Mesendoderm (in vitro differentiated cells): ENCODE measurements around the gene GALNT18.

Source experiments
- DNase-seq: peaks from one replicate; pipeline ENCODE4 v3.0.0; 2013
- H2AK5ac ChIP-seq: 2 replicates; pipeline ENCODE4 v1.6.1; 2013; ENCODE audit warnings: low read length, inconsistent platforms
- H2BK120ac ChIP-seq: 2 replicates; pipeline ENCODE4 v1.6.1; 2013; ENCODE audit warnings: low read depth, mild to moderate bottlenecking, low read length, moderate library complexity, mixed read lengths
- H2BK15ac ChIP-seq: replicated peaks from 2 replicates; pipeline ENCODE4 v1.6.1; 2013; ENCODE audit warnings: low read depth, mild to moderate bottlenecking, moderate library complexity
- H2BK5ac ChIP-seq: 2 replicates; pipeline ENCODE4 v1.6.1; 2013; ENCODE audit warnings: low read length, inconsistent platforms
- H3K18ac ChIP-seq: 2 replicates; pipeline ENCODE4 v1.6.1; 2013; ENCODE audit warnings: mild to moderate bottlenecking, low read length, mixed read lengths
- H3K23ac ChIP-seq: one replicate; pipeline ENCODE4 v1.6.1; 2013; ENCODE audit warnings: low read length
- H3K27ac ChIP-seq: 2 replicates; pipeline ENCODE4 v1.5.1; 2013; ENCODE audit warnings: low read depth, mild to moderate bottlenecking, inconsistent platforms, low read length, moderate library complexity
- H3K27me3 ChIP-seq: 2 replicates; pipeline ENCODE4 v1.6.1; 2013; ENCODE audit warnings: low read length, control low read depth, mild to moderate bottlenecking, inconsistent platforms; ENCODE audit not compliant: insufficient read depth, poor library complexity
- H3K36me3 ChIP-seq: 2 replicates; pipeline ENCODE4 v1.6.1; 2013; ENCODE audit warnings: low read length, inconsistent platforms; ENCODE audit not compliant: control insufficient read depth, insufficient read depth
- H3K4ac ChIP-seq: one replicate; pipeline ENCODE4 v1.6.1; 2013; ENCODE audit warnings: low read depth, mild to moderate bottlenecking, low read length, moderate library complexity
- H3K4me1 ChIP-seq: 2 replicates; pipeline ENCODE4 v1.6.1; 2013; ENCODE audit warnings: low read depth, low read length, inconsistent platforms; ENCODE audit not compliant: control insufficient read depth
- H3K4me2 ChIP-seq: 2 replicates; pipeline ENCODE4 v1.6.1; 2013; ENCODE audit warnings: low read length
- H3K4me3 ChIP-seq: 2 replicates; pipeline ENCODE4 v1.5.1; 2013; ENCODE audit warnings: mild to moderate bottlenecking, low read length
- H3K56ac ChIP-seq: one replicate; pipeline ENCODE4 v1.6.1; 2013; ENCODE audit warnings: low read length
- H3K79me1 ChIP-seq: 2 replicates; pipeline ENCODE4 v1.6.1; 2013; ENCODE audit warnings: low read length, inconsistent platforms
- H3K79me2 ChIP-seq: 2 replicates; pipeline ENCODE4 v1.6.1; 2013; ENCODE audit warnings: mild to moderate bottlenecking, low read length; ENCODE audit not compliant: control insufficient read depth, insufficient read depth
- H3K9ac ChIP-seq: 2 replicates; pipeline ENCODE4 v1.6.1; 2013; ENCODE audit warnings: low read length, inconsistent platforms
- H4K5ac ChIP-seq: one replicate; pipeline ENCODE4 v1.6.1; 2013; ENCODE audit warnings: low read length
- H4K8ac ChIP-seq: one replicate; pipeline ENCODE4 v1.6.1; 2013; ENCODE audit warnings: low read depth, mild to moderate bottlenecking, control low read depth, low read length, moderate library complexity
- WGBS: extraction: QIAGEN DNeasy Blood & Tissue Kit; methylation state at CpG from one replicate; pipeline ENCODE4 v1.1.7; 2013; ENCODE audit warnings: low lambda C conversion rate, missing lambda C conversion rate; ENCODE audit not compliant: insufficient coverage; ENCODE audit errors: extremely low coverage; 5-methylcytosine and 5-hydroxymethylcytosine counted together

GALNT18 gene

GRCh38 chr11:11390068-11390771, 231.6 kb downstream of the GALNT18 start:
- no peaks in the 10 kb centered on the region for H3K4me1 ChIP-seq
- no peak overlapping the region for H3K4me2 ChIP-seq
- H3K18ac ChIP-seq, result no peak overlapping the region
- WGBS, result no CpG with 5 or more reads among the region's 5 CpGs
- H3K9ac ChIP-seq, result no peak overlapping the region
- peak; percentile 18 for DNase-seq
- no peak overlapping the region for H3K4ac ChIP-seq
- no peak overlapping the region for H2BK120ac ChIP-seq
- H3K27me3 ChIP-seq, result no peaks in the 10 kb centered on the region
- H3K4me3 ChIP-seq, result no peak overlapping the region
- no peak overlapping the region for H4K8ac ChIP-seq
- no peak overlapping the region for H2AK5ac ChIP-seq
- no peaks in the 10 kb centered on the region for H3K79me1 ChIP-seq
- no peaks in the 10 kb centered on the region for H3K36me3 ChIP-seq
- H2BK15ac ChIP-seq, result no peak overlapping the region
- H3K27ac ChIP-seq, result no peak overlapping the region
- H3K23ac ChIP-seq, result no peak overlapping the region
- H3K56ac ChIP-seq, result no peak overlapping the region
- no peaks in the 10 kb centered on the region for H3K79me2 ChIP-seq
- H2BK5ac ChIP-seq, result no peak overlapping the region
- no peak overlapping the region for H4K5ac ChIP-seq

- H3K4me3 ChIP-seq, result no peak overlapping the region
- DNase-seq, result no peak
- no CpG with 5 or more reads among the region's 4 CpGs for WGBS
Observed at GRCh38 chr11:11389238-11389637, 232.6 kb downstream of the GALNT18 start.

GRCh38 chr11:11387622-11388305, 234.0 kb downstream of the GALNT18 start:
- H3K27me3 ChIP-seq, result no peaks in the 10 kb centered on the region
- no peak overlapping the region for H3K23ac ChIP-seq
- no peaks in the 10 kb centered on the region for H3K79me1 ChIP-seq
- H3K18ac ChIP-seq, result no peak overlapping the region
- DNase-seq, result no peak
- H4K5ac ChIP-seq, result no peak overlapping the region
- H3K36me3 ChIP-seq, result no peaks in the 10 kb centered on the region
- H3K79me2 ChIP-seq, result no peaks in the 10 kb centered on the region
- H4K8ac ChIP-seq, result no peak overlapping the region
- no peak overlapping the region for H3K4me3 ChIP-seq
- no CpG with 5 or more reads among the region's 10 CpGs for whole genome bisulfite sequencing
- H3K56ac ChIP-seq, result no peak overlapping the region
- no peak overlapping the region for H3K4me2 ChIP-seq
- H3K4me1 ChIP-seq, result no peaks in the 10 kb centered on the region
- no peak overlapping the region for H3K9ac ChIP-seq
- H2AK5ac ChIP-seq, result no peak overlapping the region
- no peak overlapping the region for H2BK15ac ChIP-seq
- H3K27ac ChIP-seq, result no peak overlapping the region
- H3K4ac ChIP-seq, result no peak overlapping the region
- H2BK5ac ChIP-seq, result no peak overlapping the region
- no peak overlapping the region for H2BK120ac ChIP-seq

More at GRCh38 chr11:11389238-11389637, 232.6 kb downstream of the GALNT18 start:
- Histone ChIP-seq H3K56ac (no peak overlapping the region), H3K36me3 (no peaks in the 10 kb centered on the region), H2BK5ac (no peak overlapping the region), H2AK5ac (no peak overlapping the region), H4K8ac (no peak overlapping the region), H3K27me3 (no peaks in the 10 kb centered on the region), H3K23ac (no peak overlapping the region), H3K4ac (no peak overlapping the region), H3K9ac (no peak overlapping the region), H3K4me2 (no peak overlapping the region), H4K5ac (no peak overlapping the region), H3K79me1 (no peaks in the 10 kb centered on the region), H3K27ac (no peak overlapping the region), H2BK120ac (no peak overlapping the region), H3K79me2 (no peaks in the 10 kb centered on the region), H3K18ac (no peak overlapping the region), H2BK15ac (no peak overlapping the region), H3K4me1 (no peaks in the 10 kb centered on the region)

- WGBS, result no CpG with 5 or more reads among the region's 4 CpGs
Observed at GRCh38 chr11:11387207-11387606, 234.6 kb downstream of the GALNT18 start.

GRCh38 chr11:11384829-11385228, 237.0 kb downstream of the GALNT18 start:
- no peak overlapping the region for H4K5ac ChIP-seq
- DNase-seq, result no peak
- no CpG with 5 or more reads among the region's 2 CpGs for WGBS

More at GRCh38 chr11:11387207-11387606, 234.6 kb downstream of the GALNT18 start:
- Histone ChIP-seq H3K79me2 (no peaks in the 10 kb centered on the region), H3K4me1 (no peaks in the 10 kb centered on the region), H4K5ac (no peak overlapping the region), H3K18ac (no peak overlapping the region), H3K4ac (no peak overlapping the region), H3K9ac (no peak overlapping the region), H3K27me3 (no peaks in the 10 kb centered on the region), H4K8ac (no peak overlapping the region), H3K79me1 (no peaks in the 10 kb centered on the region), H3K4me3 (no peak overlapping the region), H3K56ac (no peak overlapping the region), H3K4me2 (no peak overlapping the region), H2BK120ac (no peak overlapping the region), H2AK5ac (no peak overlapping the region), H3K23ac (no peak overlapping the region), H3K27ac (no peak overlapping the region), H2BK15ac (no peak overlapping the region), H3K36me3 (no peaks in the 10 kb centered on the region), H2BK5ac (no peak overlapping the region)
- DNase-seq, result no peak

More at GRCh38 chr11:11384829-11385228, 237.0 kb downstream of the GALNT18 start:
- Histone ChIP-seq H3K27ac (no peak overlapping the region), H3K23ac (no peak overlapping the region), H3K79me2 (no peaks in the 10 kb centered on the region), H3K79me1 (no peaks in the 10 kb centered on the region), H3K27me3 (no peaks in the 10 kb centered on the region), H2BK5ac (no peak overlapping the region), H2BK120ac (no peak overlapping the region), H3K4ac (no peak overlapping the region), H3K56ac (no peak overlapping the region), H3K9ac (no peak overlapping the region), H3K18ac (no peak overlapping the region), H3K4me1 (no peaks in the 10 kb centered on the region), H3K36me3 (no peaks in the 10 kb centered on the region), H2BK15ac (no peak overlapping the region), H3K4me2 (no peak overlapping the region), H3K4me3 (no peak overlapping the region), H4K8ac (no peak overlapping the region), H2AK5ac (no peak overlapping the region)
